PC-3 (cell line): Measurements from ENCODE around the gene STX4.

ENCODE experiments used
- CTCF ChIP-seq: fragments of 300-600 bp; sonication (generic); conservative IDR thresholded peaks from 2 replicates; pipeline ENCODE4 v1.5.1; 2017; ENCODE audit warnings: antibody characterized with exemption, low read depth, mild to moderate bottlenecking, low read length
- EZH2 ChIP-seq: fragments of 300-600 bp; sonication (generic); IDR thresholded peaks from one replicate; pipeline ENCODE4 v1.6.1; 2017; ENCODE audit warnings: antibody characterized with exemption, mild to moderate bottlenecking, low read length; ENCODE audit not compliant: unreplicated experiment

- TF ChIP-seq CTCF: no peak
- TF ChIP-seq EZH2: no peak
Observed at GRCh38 chr16:31072540-31073141, 39.3 kb downstream of the STX4 start.
